OCI-LY7 (cell line): ENCODE measurements around the gene VKORC1L1. TPM values are rescaled to one million over a fixed set of nuclear protein-coding genes. Genes with fewer than 3 reads are reported as not detected.

Experiments
- BruUV-seq: library from RNA; stranded (reverse); fragments of 400-500 nt; replicated peaks from 2 replicates; lab custom pipeline; 2021; lab: Mats Ljungman, UMichigan
- CTCF ChIA-PET: fragments of 300-600 bp; sonication (Branson Sonifier 250); formaldehyde crosslinking; loops from one replicate; lab custom pipeline; 2022; ENCODE audit warnings: antibody characterized with exemption; ENCODE audit not compliant: unreplicated experiment; lab: Charles Lee
- POLR2A ChIA-PET: fragments of 300-600 bp; sonication (Branson Sonifier 250); formaldehyde crosslinking; loops from one replicate; lab custom pipeline; 2022; ENCODE audit warnings: antibody characterized with exemption; lab: Charles Lee
- DNase-seq: peaks from one replicate; pipeline ENCODE4 v3.0.0-alpha.2; 2015; ENCODE audit warnings: low spot score
- H2AFZ ChIP-seq: fragments of 200-600 bp; sonication (generic), shearing (Covaris generic); 2 replicates; pipeline ENCODE4 v1.6.1; 2014; ENCODE audit warnings: mild to moderate bottlenecking, antibody characterized with exemption, low read length, moderate library complexity
- H3K27ac ChIP-seq: fragments of 200-600 bp; sonication (generic); 2 replicates; pipeline ENCODE4 v1.5.1; 2014; ENCODE audit warnings: mixed run types, low read depth, mild to moderate bottlenecking, moderate library complexity, low read length, inconsistent platforms; ENCODE audit not compliant: poor library complexity, severe bottlenecking
- H3K36me3 ChIP-seq: fragments of 200-600 bp; sonication (generic); 2 replicates; pipeline ENCODE4 v1.6.1; 2014; ENCODE audit warnings: mild to moderate bottlenecking, antibody characterized with exemption, low read length, moderate library complexity, mixed read lengths; ENCODE audit not compliant: insufficient read depth
- H3K4me1 ChIP-seq: fragments of 200-600 bp; sonication (generic); 2 replicates; pipeline ENCODE4 v1.5.1; 2014; ENCODE audit warnings: mild to moderate bottlenecking, low read length; ENCODE audit not compliant: insufficient read depth, poor library complexity, severe bottlenecking
- H3K4me2 ChIP-seq: fragments of 200-600 bp; sonication (generic); 2 replicates; pipeline ENCODE4 v1.6.1; 2014; ENCODE audit warnings: mild to moderate bottlenecking, low read length
- H3K4me3 ChIP-seq: fragments of 200-600 bp; sonication (generic); 2 replicates; pipeline ENCODE4 v1.5.1; 2014; ENCODE audit warnings: mild to moderate bottlenecking, low read depth, low read length; ENCODE audit not compliant: poor library complexity, severe bottlenecking
- H3K79me2 ChIP-seq: fragments of 200-600 bp; sonication (generic); 2 replicates; pipeline ENCODE4 v1.6.1; 2016; ENCODE audit warnings: low read depth, mild to moderate bottlenecking, low read length, moderate library complexity, mixed read lengths; ENCODE audit not compliant: insufficient read depth
- H3K9me2 ChIP-seq: fragments of 200-600 bp; sonication (generic); 2 replicates; pipeline ENCODE4 v1.6.1; 2016; ENCODE audit warnings: mild to moderate bottlenecking, low read length, mixed read lengths; ENCODE audit not compliant: insufficient read depth
- H3K9me3 ChIP-seq: fragments of 200-600 bp; sonication (generic); 2 replicates; pipeline ENCODE4 v1.6.1; 2014; ENCODE audit warnings: mild to moderate bottlenecking, mixed run types, low read length, mixed read lengths
- H4K20me1 ChIP-seq: fragments of 200-600 bp; sonication (generic); 2 replicates; pipeline ENCODE4 v1.6.1; 2014; ENCODE audit warnings: mild to moderate bottlenecking, antibody characterized with exemption, low read length, moderate library complexity, mixed read lengths; ENCODE audit not compliant: insufficient read depth
- CTCF ChIP-seq: fragments of 200-600 bp; sonication (generic); conservative IDR thresholded peaks from 2 replicates; pipeline ENCODE4 v1.5.1; 2014; ENCODE audit warnings: mild to moderate bottlenecking, antibody characterized with exemption, low read length, moderate library complexity, mixed read lengths
- EZH2phosphoT487 ChIP-seq: fragments of 200-600 bp; sonication (generic); IDR thresholded peaks from 2 replicates; pipeline ENCODE4 v1.6.1; 2018; ENCODE audit warnings: low read depth, borderline replicate concordance, mild to moderate bottlenecking, mixed run types, antibody characterized with exemption, low read length, moderate library complexity, mixed read lengths
- intact Hi-C: fragments of 100-400 bp; cut with micrococcal nuclease; formaldehyde crosslinking; loops from one replicate; pipeline ENCODE4 v1.10.0; 2022; ENCODE audit not compliant: unreplicated experiment
- total RNA-seq, 2 experiments: library from RNA; depleted of rRNA in 1 of 2; stranded (reverse); fragments of >200 nt in 1 of 2; shearing (Covaris generic) in 1 of 2; gene quantifications; 2 replicates each; pipeline ENCODE4 v1.2.3, GENCODE V29; 2014 to 2022

The VKORC1L1 gene
- total RNA-seq, 2 experiments from 2014 or later = 17.4 to 31.9 TPM

DNA sequence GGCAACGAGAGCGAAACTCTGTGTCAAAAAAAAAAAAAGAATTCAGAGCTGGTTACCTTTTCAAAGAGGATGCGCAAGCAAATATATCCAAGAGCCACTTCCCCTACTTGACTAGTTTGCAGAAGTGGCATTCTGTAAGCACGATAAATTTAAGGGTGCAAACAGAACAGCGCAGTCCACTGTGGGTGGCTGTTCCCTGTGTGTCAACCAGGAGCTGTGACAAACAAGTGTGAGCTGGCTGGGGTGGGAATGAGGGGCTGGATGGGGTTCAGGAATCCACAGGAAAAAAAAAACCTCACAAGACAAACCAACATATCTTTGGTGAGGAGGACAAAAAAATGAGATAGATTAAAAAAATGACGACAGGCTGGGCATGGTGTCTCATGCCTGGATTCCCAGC, 93.3 kb downstream of the VKORC1L1 start:
- Histone ChIP-seq H3K36me3 (peaks cover 99% of the 10 kb centered on the region), H3K27ac (no peak overlapping the region), H3K9me2 (no peaks in the 10 kb centered on the region), H3K4me3 (no peak overlapping the region), H3K4me2 (no peak overlapping the region), H4K20me1 (no peaks in the 10 kb centered on the region), H3K9me3 (no peaks in the 10 kb centered on the region), H3K79me2 (no peaks in the 10 kb centered on the region), H3K4me1 (no peaks in the 10 kb centered on the region), H2AFZ (no peak overlapping the region)
- DNase-seq = no peak
- TF ChIP-seq CTCF (no peak), EZH2phosphoT487 (no peak)
- BruUV-seq = no TSS peak
- ChIA-PET CTCF (no interaction called here), POLR2A (no interaction called here)
- intact Hi-C loops = no loop called here

- intact Hi-C loops = no loop called here
- Histone ChIP-seq H3K4me3 (no peak overlapping the region), H3K4me2 (no peak overlapping the region), H2AFZ (no peak overlapping the region), H3K79me2 (no peaks in the 10 kb centered on the region), H3K9me3 (no peaks in the 10 kb centered on the region), H3K36me3 (peaks cover 99% of the 10 kb centered on the region), H3K4me1 (no peaks in the 10 kb centered on the region), H3K27ac (no peak overlapping the region), H3K9me2 (no peaks in the 10 kb centered on the region), H4K20me1 (no peaks in the 10 kb centered on the region)
- CTCF ChIA-PET = no interaction called here
- POLR2A ChIA-PET = no interaction called here
- TF ChIP-seq EZH2phosphoT487 (no peak), CTCF (no peak)
- no TSS peak for BruUV-seq
- DNase-seq = no peak
Measured at GRCh38 chr7:65967361-65968155, 94.7 kb downstream of the VKORC1L1 start.
